HS-27A (cell line): ENCODE results near the gene TAPBP.
A peak's percentile ranks its signal among the peaks of the same experiment; 100 is the strongest.
"Not testable (repeated sequence)": the region's sequence is repeated elsewhere in the genome, so short reads cannot be mapped to it uniquely, and the experiment has no call there.

ENCODE experiments used
- DNase-seq: peaks from one replicate; pipeline ENCODE4 v3.0.0-alpha.2; 2012; ENCODE audit warnings: low read depth, missing footprints

Gene TAPBP

DNA sequence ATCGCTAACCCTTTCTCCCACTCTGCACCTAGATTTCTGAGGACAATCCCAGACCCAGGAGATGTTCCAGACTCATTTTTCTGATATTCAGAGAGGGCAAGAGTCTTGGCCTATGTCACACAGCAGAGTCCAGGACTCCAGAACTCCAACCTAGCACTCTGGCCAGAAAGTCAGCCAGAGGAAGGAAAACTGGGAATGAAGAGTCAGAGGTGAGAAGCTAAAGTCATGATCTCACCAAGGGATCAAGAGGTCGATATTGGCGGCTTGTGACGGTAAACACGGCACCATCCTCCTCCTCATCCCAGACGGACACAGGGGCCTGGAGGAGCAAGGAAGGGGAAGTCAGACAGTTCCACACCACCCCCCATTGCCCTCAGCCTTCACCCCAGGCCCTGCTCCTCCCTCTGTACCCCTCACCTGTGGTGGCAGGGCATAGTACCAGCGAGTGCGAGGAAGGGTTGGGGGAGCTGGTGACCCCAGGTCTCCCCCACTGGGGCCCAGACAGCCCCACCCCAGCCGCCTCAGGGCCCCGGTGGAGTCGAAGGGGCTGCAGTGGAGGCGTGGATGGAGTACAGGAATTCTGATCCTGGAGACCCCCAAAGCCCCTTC, 17.0 kb downstream of the TAPBP start:
- no peak for DNase-seq

GRCh38 chr6:33295621-33296369, 18.1 kb downstream of the TAPBP start:
- DNase-seq, result no peak

DNA sequence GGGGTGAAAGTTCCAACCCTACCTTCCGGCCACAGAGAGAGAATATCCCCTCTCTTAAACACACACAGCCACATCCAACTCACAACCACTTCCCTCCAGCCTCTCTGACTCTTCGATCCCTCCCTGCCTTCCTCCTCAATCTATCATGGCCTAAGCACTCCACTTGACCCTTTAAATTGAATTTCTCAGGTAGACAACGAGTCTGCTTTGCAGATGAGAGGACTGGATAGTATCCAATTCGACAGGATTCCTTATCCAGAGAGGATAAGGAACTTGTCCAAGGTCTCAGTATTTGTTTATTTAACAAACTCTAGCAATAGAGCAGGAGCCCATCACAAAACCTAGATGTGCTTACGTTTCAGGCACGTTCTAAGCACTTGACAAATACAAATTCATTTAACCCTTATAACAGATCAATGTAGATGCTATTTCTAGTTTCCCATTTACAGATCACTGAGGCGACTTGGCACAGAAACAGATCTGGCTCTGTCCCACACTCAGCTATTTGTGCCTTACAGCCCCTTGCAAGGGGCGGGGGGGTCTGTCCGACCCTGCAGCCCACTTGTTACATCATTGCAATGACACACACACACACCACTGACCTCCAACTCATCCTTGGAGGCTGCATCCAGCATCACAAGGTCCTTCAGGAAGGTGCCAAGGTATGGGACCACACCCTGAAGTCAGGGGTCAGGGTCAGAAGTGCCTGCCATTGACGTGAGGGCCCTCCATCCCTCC, 19.6 kb downstream of the TAPBP start:
- no peak for DNase-seq

GRCh38 chr6:33292996-33293682, 20.7 kb downstream of the TAPBP start:
- no peak for DNase-seq

DNA sequence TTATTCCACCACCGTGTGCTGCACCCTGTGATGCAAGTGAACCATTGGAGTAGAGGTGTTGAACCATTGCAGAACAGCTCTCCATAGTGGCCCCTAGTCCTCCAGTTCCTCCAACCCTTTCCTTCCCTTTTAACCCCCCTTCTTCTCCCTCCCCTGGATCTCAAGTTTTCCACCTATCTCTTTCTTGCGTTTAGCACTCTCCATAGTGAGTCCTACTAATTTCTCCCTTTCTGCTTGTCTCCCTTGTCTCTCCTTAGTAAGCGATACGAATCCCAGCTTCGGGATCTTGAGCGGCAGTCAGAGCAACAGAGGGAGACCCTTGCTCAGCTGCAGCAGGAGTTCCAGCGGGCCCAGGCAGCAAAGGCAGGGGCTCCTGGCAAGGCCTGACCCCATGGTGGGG, 23.4 kb downstream of the TAPBP start:
- no peak for DNase-seq

DNA sequence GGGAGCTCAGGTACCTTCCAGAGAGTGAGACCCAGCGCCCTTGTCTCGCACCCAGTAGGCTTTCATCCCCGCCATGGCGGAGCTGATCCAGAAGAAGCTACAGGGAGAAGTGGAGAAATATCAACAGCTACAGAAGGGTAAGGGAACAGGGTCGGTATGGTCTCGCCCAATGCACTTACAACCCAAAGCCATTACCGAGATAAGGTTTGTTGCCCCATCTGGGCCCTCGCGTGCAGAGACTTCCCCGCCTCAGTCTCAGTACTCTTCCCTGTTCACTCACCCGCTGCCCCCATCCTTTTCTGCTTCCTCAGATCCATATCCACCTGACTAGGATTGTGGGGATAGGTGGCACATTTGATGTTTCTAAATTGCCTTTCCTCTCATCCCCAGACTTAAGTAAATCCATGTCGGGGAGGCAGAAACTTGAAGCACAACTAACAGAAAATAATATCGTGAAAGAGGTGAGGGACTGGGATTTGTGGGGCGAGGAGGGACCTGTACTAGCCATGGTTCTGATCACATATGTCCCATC, 24.0 kb downstream of the TAPBP start:
- DNase-seq, result no peak

- peak; percentile 85 for DNase-seq
These were observed 24.7 kb downstream of the TAPBP start, which contains the start of the genes PFDN6 and WDR46 for GRCh38 chr6:33288921-33289783. PFDN6 (plus strand) TSS chr6:33289601; CDS start chr6:33289857, 256 bp downstream. WDR46 (minus strand) TSS chr6:33289239; CDS start chr6:33289170, 69 bp downstream.

GRCh38 chr6:33288141-33288920, 25.5 kb downstream of the TAPBP start:
- DNase-seq, result no peak

- DNase-seq, result no peak
These were observed 26.6 kb downstream of the TAPBP start for GRCh38 chr6:33286946-33287914.

GRCh38 chr6:33285214-33285613, 28.7 kb downstream of the TAPBP start:
- not testable (repeated sequence) for DNase-seq

GRCh38 chr6:33280539-33280938, 33.3 kb downstream of the TAPBP start:
- DNase-seq, result no peak

DNA sequence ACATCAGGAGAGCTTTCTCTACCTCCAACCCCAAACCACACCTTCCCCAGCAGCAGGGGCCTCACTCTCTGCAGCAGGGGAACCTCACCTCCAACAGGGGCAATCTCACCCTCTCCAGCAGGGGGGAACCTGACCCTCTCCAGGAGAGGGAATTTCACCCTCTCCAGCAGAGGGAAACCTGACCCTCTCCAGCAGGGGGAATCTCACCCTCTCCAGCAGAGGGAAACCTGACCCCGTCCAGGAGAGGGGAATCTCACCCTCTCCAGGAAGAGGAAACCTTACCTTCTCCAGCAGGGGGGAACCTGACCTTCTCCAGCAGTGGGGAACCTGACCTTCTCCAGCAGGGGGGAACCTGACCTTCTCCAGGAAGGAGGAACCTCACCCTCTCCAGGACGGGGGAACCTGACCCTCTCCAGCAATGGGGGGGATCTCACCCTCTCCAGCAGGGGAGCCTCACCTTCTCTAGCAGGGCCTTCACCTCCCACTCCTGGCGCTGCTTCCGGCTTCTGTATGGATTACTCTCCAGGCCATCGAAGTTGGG, 33.8 kb downstream of the TAPBP start:
- no peak for DNase-seq

DNA sequence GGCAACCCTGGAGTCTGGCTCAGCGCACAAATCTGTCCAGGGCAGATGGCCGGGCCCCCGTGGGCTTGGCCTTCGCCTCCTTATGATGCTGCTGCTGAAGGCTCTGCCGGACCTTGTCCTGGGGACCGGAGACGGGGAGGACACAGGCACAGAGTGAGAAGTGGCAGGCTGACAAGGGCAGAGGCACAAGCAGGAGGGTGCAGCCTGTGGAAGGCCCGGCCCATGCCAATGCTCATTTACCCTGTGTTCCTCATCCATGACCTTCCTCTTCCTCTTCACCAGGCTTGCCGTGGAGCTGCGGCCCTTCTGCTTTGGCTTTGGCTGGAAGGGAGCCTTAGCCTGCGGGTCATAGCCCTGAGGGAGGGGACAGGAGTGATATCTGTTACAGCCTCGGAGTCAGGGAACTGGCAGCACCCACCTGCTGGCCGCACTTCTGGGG, 34.6 kb downstream of the TAPBP start:
- no peak for DNase-seq

DNA sequence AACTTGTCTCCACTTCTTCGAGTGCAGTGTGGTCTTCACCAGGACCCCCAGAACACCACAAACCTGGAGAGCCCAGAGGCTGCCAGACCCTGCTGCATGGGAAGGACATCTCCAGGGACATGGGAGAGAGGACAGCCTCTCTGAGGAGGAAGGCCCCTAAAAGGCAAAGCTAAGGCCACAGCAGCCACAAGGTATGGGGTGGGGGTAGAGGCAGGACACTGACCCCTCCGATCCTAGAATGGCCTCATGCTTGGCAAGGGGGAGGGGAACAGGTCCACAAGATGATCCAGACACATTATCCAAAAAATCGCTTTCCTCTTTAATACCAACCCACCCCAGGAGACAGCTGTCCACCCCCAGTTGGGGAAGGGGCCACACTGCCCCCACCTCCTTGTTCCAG, 35.1 kb downstream of the TAPBP start:
- DNase-seq, result no peak

GRCh38 chr6:33278392-33278741, 35.5 kb downstream of the TAPBP start:
- DNase-seq, result no peak

DNA sequence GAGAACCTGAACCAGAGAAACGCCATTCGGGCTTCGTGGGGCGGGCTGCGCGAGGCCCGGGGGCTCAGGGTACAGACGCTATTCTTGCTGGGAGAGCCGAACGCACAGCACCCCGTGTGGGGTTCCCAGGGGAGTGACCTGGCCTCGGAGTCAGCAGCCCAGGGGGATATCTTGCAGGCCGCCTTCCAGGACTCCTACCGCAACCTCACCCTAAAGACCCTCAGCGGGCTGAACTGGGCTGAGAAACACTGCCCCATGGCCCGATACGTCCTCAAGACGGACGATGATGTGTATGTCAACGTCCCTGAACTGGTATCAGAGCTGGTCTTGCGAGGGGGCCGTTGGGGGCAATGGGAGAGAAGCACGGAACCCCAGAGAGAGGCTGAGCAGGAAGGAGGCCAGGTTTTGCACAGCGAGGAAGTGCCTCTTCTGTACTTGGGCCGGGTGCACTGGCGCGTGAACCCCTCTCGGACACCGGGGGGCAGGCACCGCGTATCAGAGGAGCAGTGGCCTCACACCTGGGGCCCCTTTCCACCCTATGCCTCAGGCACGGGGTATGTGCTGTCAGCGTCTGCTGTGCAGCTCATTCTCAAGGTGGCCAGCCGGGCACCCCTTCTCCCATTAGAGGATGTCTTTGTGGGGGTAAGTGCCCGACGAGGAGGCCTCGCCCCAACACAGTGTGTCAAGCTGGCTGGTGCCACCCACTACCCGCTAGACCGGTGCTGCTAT, 36.1 kb downstream of the TAPBP start:
- DNase-seq, result no peak

DNA sequence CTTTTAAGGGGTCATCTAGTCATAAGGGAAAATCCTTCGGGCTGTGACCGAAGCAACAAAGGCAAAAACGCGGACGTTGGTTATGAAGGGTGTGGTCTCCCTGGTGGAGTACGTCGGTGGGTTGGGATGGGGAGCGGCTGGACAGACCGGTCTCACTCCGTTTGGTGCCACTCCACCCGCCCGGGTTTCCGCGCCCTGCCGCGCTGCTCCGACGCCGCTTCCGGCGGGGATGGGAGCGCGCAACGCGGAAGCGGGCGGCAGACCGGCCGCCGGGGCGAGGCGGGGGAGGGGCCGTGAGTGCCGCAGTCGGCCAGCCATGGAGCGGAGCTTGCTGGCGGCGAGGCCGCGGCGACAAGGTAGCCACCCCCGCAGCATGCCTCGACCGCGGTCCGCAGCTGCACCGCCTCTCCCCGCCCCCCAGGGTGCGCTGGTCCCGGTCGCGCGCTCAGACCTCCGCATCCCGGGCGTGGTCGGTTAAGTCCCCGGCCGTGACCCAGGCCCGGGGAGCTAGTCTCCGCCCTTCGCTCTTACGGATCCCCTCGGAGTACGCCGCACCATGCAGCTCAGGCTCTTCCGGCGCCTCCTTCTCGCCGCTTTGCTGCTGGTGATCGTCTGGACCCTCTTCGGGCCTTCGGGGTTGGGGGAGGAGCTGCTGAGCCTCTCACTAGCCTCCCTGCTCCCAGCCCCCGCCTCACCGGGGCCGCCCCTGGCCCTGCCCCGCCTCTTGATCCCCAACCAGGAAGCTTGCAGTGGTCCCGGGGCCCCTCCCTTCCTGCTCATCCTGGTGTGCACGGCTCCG, 36.8 kb downstream of the TAPBP start, which contains the start of gene B3GALT4:
Gene B3GALT4, plus strand, starts transcription at position 260 of the 799 bp plus-strand sequence. Its CDS starts 297 bp downstream, at position 557.
- DNase-seq, result no peak
